HepG2 (cell line): ENCODE data around the gene TMCO6. TPM values are rescaled to one million over a fixed set of nuclear protein-coding genes. Genes with fewer than 3 reads are reported as not detected.
A peak's percentile ranks its signal among the peaks of the same experiment; 100 is the strongest.

Experiments
- DNMT1 ChIP-seq: sonication (generic); formaldehyde crosslinking; IDR thresholded peaks from 2 replicates; pipeline ENCODE4 v1.5.1; 2020; ENCODE audit warnings: mild to moderate bottlenecking, missing genetic modification reagents
- FOSL2 ChIP-seq: sonication (generic); formaldehyde crosslinking; IDR thresholded peaks from 2 replicates; pipeline ENCODE4 v1.4.0; 2020; ENCODE audit warnings: missing genetic modification reagents
- FOXA1 ChIP-seq, 2 experiments: fragments of 450-650 bp in 1 of 2; sonication (generic) in 1 of 2; formaldehyde crosslinking in 1 of 2; IDR thresholded peaks; 2 replicates each; pipeline versions ENCODE4 v1.4.0 to v1.6.1; 2016 to 2020; ENCODE audit warnings: missing genetic modification reagents in 1 of 2
- JUNB ChIP-seq: sonication (generic); formaldehyde crosslinking; IDR thresholded peaks from 2 replicates; pipeline ENCODE4 v1.8.0; 2022; ENCODE audit warnings: missing genetic modification reagents, mild to moderate bottlenecking, borderline replicate concordance
- JUND ChIP-seq: sonication (generic); formaldehyde crosslinking; IDR thresholded peaks from 2 replicates; pipeline ENCODE4 v1.8.0; 2022; ENCODE audit warnings: mild to moderate bottlenecking, missing genetic modification reagents
- KAT7 ChIP-seq: IDR thresholded peaks from 2 replicates; pipeline ENCODE4 v1.6.1; 2018; ENCODE audit warnings: borderline replicate concordance, missing compliant biosample characterization
- MATR3 ChIP-seq: sonication (generic); formaldehyde crosslinking; IDR thresholded peaks from 2 replicates; pipeline ENCODE4 v1.4.0; 2020; ENCODE audit warnings: missing genetic modification reagents
- MED1 ChIP-seq: sonication (generic); formaldehyde crosslinking; IDR thresholded peaks from 2 replicates; pipeline ENCODE4 v1.4.0; 2020; ENCODE audit warnings: missing genetic modification reagents
- MTF2 ChIP-seq: sonication (generic); formaldehyde crosslinking; IDR thresholded peaks from 2 replicates; pipeline ENCODE4 v1.5.0; 2020; ENCODE audit warnings: missing genetic modification reagents, borderline replicate concordance
- NR3C1 ChIP-seq: sonication (generic); formaldehyde crosslinking; IDR thresholded peaks from 2 replicates; pipeline ENCODE4 v1.4.0; 2020; ENCODE audit warnings: missing genetic modification reagents
- POLR2AphosphoS5 ChIP-seq: IDR thresholded peaks from 2 replicates; pipeline ENCODE4 v1.6.1; 2012; ENCODE audit warnings: low read depth, low read length
- PPARG ChIP-seq: conservative IDR thresholded peaks from 2 replicates; pipeline ENCODE4 v1.6.1; 2016; ENCODE audit warnings: missing biosample characterization, missing genetic modification reagents
- PRMT3 ChIP-seq: sonication (generic); formaldehyde crosslinking; IDR thresholded peaks from 2 replicates; pipeline ENCODE4 v1.8.1; 2022; ENCODE audit warnings: low read depth, mild to moderate bottlenecking, moderate library complexity, missing genetic modification reagents, borderline replicate concordance
- RBAK ChIP-seq: sonication (generic); formaldehyde crosslinking; IDR thresholded peaks from 2 replicates; pipeline ENCODE4 v1.5.1; 2020; ENCODE audit warnings: mild to moderate bottlenecking, missing genetic modification reagents
- SMAD1 ChIP-seq: sonication (generic); formaldehyde crosslinking; IDR thresholded peaks from 2 replicates; pipeline ENCODE4 v1.4.0; 2020; ENCODE audit warnings: missing genetic modification reagents, low read depth, mild to moderate bottlenecking, borderline replicate concordance
- XBP1 ChIP-seq: sonication (generic); formaldehyde crosslinking; IDR thresholded peaks from 2 replicates; pipeline ENCODE4 v1.5.0; 2020; ENCODE audit warnings: missing genetic modification reagents
- ZNF121 ChIP-seq: sonication (generic); formaldehyde crosslinking; IDR thresholded peaks from 2 replicates; pipeline ENCODE4 v1.5.0; 2020; ENCODE audit warnings: mild to moderate bottlenecking, missing genetic modification reagents
- ZNF224 ChIP-seq: sonication (generic); formaldehyde crosslinking; IDR thresholded peaks from 2 replicates; pipeline ENCODE4 v1.5.0; 2020; ENCODE audit warnings: mild to moderate bottlenecking, missing genetic modification reagents
- ZNF225 ChIP-seq: sonication (generic); formaldehyde crosslinking; IDR thresholded peaks from 2 replicates; pipeline ENCODE4 v1.4.0; 2020; ENCODE audit warnings: mild to moderate bottlenecking, missing genetic modification reagents
- ZNF24 ChIP-seq: fragments of 450-650 bp; IDR thresholded peaks from 2 replicates; pipeline ENCODE4 v1.6.1; 2017; ENCODE audit warnings: antibody characterized with exemption, mild to moderate bottlenecking
- ZNF253 ChIP-seq: sonication (generic); formaldehyde crosslinking; IDR thresholded peaks from 2 replicates; pipeline ENCODE4 v1.8.0; 2022; ENCODE audit warnings: mild to moderate bottlenecking, missing genetic modification reagents, borderline replicate concordance
- ZNF432 ChIP-seq: sonication (generic); formaldehyde crosslinking; IDR thresholded peaks from 2 replicates; pipeline ENCODE4 v1.5.0; 2020; ENCODE audit warnings: missing genetic modification reagents, mild to moderate bottlenecking, borderline replicate concordance
- ZNF543 ChIP-seq: sonication (generic); formaldehyde crosslinking; IDR thresholded peaks from 2 replicates; pipeline ENCODE4 v1.4.0; 2020; ENCODE audit warnings: mild to moderate bottlenecking, missing genetic modification reagents
- ZNF546 ChIP-seq: sonication (generic); formaldehyde crosslinking; conservative IDR thresholded peaks from 2 replicates; pipeline ENCODE4 v1.8.1; 2023; ENCODE audit warnings: mild to moderate bottlenecking, missing genetic modification reagents
- ZNF616 ChIP-seq: sonication (generic); formaldehyde crosslinking; IDR thresholded peaks from 2 replicates; pipeline ENCODE4 v1.5.0; 2020; ENCODE audit warnings: low read depth, mild to moderate bottlenecking, missing genetic modification reagents
- ZNF747 ChIP-seq: sonication (generic); formaldehyde crosslinking; IDR thresholded peaks from 2 replicates; pipeline ENCODE4 v1.8.1; 2023; ENCODE audit warnings: missing genetic modification reagents, mild to moderate bottlenecking, borderline replicate concordance
- polyA plus RNA-seq, 8 experiments: library from polyadenylated mRNA; depleted of rRNA in 3 of 8; stranded (reverse) in 7 of 8; unstranded in 1 of 8; fragments of >200 nt; fragmentation: Illumina TruSeq in 4 of 8; extraction: Trizol in 4 of 8; gene quantifications; 2 replicates each; pipeline versions ENCODE4 v1.2.1 to v1.2.3, GENCODE V29; 2011 to 2016; ENCODE audit warnings: low read depth in 4 of 8, missing spikeins in 1 of 8, mixed read lengths in 1 of 8; ENCODE audit not compliant: insufficient read depth in 1 of 8
- total RNA-seq, 5 experiments: library from RNA; depleted of rRNA; stranded (reverse); fragments of >200 nt; fragmentation: Illumina TruSeq; extraction: Trizol; gene quantifications; 2 replicates each; pipeline ENCODE4 v1.2.3, GENCODE V29; 2016; ENCODE audit warnings: low read depth in 1 of 5
- TF ChIP-seq, protein P1 (sequence below): sonication (generic); formaldehyde crosslinking; IDR thresholded peaks from 2 replicates; pipeline ENCODE4 v1.4.0; 2020; ENCODE audit warnings: mild to moderate bottlenecking, missing genetic modification reagents
- TF ChIP-seq, protein P2 (sequence below), 2 experiments: fragments of 450-650 bp in 1 of 2; sonication (generic) in 1 of 2; formaldehyde crosslinking; IDR thresholded peaks; 2 replicates each; pipeline versions ENCODE4 v1.5.0 to v1.8.0; 2020 to 2022; ENCODE audit warnings: mild to moderate bottlenecking in 1 of 2, missing genetic modification reagents in 1 of 2
- TF ChIP-seq, protein P3 (sequence below): IDR thresholded peaks from 2 replicates; pipeline ENCODE4 v1.6.1; 2016; ENCODE audit warnings: control low read depth

TMCO6 gene
- total and polyA plus RNA-seq, 2 of the 13 experiments (the other 11 are each of a cell fraction or from before 2014, with no cell fraction given) = 16.6 to 28.2 TPM

DNA sequence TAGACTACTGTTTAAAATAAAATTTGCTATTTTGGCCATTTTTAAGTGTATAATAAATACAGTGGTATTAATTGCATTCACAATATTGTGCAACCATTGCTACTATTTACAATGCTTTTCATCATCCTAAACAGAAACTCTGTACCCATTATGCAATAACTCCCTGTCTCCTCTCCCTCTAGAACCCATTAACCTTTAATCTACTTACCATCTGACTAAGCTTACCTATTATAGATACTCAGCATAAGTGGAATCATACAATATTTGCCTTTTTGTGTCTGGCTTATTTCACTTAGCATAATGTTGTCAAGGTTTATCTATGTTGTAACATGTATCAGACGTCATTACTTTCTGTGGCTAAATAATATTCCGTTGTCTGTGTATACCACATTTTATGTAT, 32.2 kb upstream of the TMCO6 start (continued):
- TF ChIP-seq ZNF432 (no peak), ZNF24 (peak; percentile 79; the same call in 1 of the 2 replicates), ZNF121 (no peak), XBP1 (no peak), POLR2AphosphoS5 (no peak), ZNF253 (CRISPR knock-in tag) (no peak), PPARG (CRISPR knock-in tag) (peak; percentile 100), ZNF225 (CRISPR knock-in tag) (no peak), ZNF616 (CRISPR knock-in tag) (no peak), RBAK (no peak), FOXA1 (IDR thresholded peaks at IDR 0.05) (peak; percentile 58; the same call in 1 of the 2 replicates), FOXA1 (CRISPR knock-in tag; IDR thresholded peaks at IDR 0.05) (peak; percentile 86), KAT7 (0 out of 2 replicates have a peak, but pooled peaks have one; percentile 45), ZNF543 (CRISPR knock-in tag) (no peak), MTF2 (CRISPR knock-in tag) (no peak), ZNF747 (CRISPR knock-in tag) (no peak), JUNB (CRISPR knock-in tag) (no peak), NR3C1 (no peak), ZNF546 (CRISPR knock-in tag) (no peak), SMAD1 (CRISPR knock-in tag) (no peak), DNMT1 (CRISPR knock-in tag) (no peak), ZNF224 (CRISPR knock-in tag) (no peak), MATR3 (CRISPR knock-in tag) (no peak), JUND (CRISPR knock-in tag) (no peak), MED1 (CRISPR knock-in tag) (peak; percentile 84), FOSL2 (no peak), PRMT3 (no peak)
- TF ChIP-seq, protein P1, sequence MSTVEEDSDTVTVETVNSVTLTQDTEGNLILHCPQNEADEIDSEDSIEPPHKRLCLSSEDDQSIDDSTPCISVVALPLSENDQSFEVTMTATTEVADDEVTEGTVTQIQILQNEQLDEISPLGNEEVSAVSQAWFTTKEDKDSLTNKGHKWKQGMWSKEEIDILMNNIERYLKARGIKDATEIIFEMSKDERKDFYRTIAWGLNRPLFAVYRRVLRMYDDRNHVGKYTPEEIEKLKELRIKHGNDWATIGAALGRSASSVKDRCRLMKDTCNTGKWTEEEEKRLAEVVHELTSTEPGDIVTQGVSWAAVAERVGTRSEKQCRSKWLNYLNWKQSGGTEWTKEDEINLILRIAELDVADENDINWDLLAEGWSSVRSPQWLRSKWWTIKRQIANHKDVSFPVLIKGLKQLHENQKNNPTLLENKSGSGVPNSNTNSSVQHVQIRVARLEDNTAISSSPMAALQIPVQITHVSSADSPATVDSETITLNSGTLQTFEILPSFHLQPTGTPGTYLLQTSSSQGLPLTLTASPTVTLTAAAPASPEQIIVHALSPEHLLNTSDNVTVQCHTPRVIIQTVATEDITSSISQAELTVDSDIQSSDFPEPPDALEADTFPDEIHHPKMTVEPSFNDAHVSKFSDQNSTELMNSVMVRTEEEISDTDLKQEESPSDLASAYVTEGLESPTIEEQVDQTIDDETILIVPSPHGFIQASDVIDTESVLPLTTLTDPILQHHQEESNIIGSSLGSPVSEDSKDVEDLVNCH (CRISPR knock-in tag) = no peak
- TF ChIP-seq, protein P2, sequence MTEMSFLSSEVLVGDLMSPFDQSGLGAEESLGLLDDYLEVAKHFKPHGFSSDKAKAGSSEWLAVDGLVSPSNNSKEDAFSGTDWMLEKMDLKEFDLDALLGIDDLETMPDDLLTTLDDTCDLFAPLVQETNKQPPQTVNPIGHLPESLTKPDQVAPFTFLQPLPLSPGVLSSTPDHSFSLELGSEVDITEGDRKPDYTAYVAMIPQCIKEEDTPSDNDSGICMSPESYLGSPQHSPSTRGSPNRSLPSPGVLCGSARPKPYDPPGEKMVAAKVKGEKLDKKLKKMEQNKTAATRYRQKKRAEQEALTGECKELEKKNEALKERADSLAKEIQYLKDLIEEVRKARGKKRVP (CRISPR knock-in tag; IDR thresholded peaks at IDR 0.05) = peak; percentile 55 to 98; a peak in 3 of 4 replicates
- TF ChIP-seq, protein P3, sequence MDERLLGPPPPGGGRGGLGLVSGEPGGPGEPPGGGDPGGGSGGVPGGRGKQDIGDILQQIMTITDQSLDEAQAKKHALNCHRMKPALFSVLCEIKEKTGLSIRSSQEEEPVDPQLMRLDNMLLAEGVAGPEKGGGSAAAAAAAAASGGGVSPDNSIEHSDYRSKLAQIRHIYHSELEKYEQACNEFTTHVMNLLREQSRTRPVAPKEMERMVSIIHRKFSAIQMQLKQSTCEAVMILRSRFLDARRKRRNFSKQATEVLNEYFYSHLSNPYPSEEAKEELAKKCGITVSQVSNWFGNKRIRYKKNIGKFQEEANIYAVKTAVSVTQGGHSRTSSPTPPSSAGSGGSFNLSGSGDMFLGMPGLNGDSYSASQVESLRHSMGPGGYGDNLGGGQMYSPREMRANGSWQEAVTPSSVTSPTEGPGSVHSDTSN (CRISPR knock-in tag) = no peak
